ENCODE measurements around the gene CLEC7A.

CLEC7A gene

DNA sequence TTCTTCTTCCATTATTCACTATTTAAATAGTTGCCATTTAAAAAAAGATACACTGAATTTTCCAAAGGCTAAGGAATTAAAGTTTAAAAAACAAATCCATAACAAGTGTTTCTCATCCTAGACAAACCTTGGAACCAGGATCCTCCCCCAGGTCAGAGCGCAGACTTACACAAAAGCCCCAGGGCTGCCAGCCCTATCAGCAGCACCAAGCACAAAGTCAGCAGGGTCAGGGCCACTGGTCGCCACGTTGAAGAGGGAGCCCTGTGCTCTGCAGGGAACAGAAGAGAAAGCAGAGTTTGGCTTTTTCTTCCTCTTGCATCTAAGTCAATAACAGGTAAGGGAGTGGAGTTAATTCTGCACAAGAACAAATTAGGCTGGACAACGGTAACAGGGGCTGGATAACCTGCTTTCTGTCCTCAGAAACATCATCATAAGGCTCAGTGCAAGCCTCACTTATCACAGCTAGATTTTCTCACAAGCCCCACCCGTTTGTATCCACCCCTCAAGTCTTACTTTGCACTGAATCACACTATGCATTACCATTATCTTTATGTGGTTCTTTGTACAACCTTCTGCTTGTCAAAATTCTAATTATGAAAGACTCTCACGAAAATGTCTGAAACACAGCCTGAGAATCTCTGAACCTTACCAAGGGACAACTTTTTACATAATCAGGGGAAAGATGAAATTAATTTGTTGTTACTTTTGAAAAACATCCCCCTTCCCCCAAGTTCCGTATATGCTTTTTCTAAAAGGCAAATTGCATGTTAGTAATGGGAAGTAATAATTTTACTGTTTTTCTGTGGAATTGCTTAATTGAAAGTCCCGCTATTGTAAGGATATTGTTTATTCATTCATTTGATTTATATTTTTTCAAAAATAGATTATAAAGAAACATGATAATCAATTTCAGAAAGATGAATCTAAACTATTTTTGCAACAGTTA lies 40.8 kb downstream of the CLEC7A start:
- DNase-seq = no peak

DNA sequence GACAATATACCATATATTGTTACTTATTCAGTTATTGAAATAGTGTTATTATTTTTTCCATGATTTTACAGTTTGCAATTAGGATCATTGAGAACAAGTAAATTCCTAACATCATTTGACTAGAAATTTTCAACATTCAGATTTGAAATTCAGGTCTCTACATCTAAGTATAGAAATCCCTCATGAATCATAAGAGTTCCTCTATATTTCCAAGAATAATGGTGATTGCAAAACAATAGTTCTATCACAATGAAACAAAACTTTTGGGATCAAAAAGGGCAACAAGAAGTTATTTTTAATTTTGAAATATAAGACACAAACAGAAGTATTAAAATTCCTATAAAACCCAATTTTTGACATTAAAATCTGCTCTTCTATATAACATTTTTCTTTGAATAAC lies 42.0 kb downstream of the CLEC7A start:
- no peak for DNase-seq

DNA sequence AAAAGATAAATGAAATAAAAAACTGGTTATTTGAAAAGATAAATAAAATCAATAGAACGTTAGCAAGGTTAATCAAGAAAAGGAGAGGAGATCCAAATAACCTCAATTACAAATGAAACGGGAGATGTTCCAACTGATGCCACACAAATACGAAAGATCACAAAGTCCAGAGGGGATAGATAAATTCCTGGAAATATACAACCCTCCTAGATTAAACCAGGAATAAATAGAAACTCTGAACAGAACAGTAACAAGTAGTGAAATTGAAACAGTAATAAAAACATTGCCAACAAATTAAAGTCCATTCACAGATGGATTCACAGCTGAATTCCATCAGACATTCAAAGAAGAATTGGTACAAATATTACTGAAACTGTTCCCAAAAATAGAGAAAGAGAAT lies 43.6 kb downstream of the CLEC7A start:
- no peak for DNase-seq

DNA sequence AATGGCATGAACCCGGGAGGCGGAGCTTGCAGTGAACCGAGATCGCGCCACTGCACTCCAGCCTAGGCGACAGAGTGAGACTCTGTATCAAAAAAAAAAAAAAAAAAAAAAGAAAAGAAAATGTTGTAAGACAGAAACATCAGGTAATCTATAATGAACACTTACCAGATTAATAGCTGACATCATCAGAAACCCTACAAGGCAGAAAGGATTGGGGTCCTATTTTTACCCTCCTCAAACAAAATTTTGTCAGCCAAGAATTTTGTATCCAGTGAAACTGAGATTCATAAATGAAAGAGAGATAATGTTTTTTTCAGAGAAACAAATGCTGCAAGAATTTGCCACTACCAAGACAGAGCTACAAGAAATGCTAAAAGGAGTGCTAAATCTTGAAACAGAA lies 45.3 kb downstream of the CLEC7A start:
- no peak for DNase-seq

DNA sequence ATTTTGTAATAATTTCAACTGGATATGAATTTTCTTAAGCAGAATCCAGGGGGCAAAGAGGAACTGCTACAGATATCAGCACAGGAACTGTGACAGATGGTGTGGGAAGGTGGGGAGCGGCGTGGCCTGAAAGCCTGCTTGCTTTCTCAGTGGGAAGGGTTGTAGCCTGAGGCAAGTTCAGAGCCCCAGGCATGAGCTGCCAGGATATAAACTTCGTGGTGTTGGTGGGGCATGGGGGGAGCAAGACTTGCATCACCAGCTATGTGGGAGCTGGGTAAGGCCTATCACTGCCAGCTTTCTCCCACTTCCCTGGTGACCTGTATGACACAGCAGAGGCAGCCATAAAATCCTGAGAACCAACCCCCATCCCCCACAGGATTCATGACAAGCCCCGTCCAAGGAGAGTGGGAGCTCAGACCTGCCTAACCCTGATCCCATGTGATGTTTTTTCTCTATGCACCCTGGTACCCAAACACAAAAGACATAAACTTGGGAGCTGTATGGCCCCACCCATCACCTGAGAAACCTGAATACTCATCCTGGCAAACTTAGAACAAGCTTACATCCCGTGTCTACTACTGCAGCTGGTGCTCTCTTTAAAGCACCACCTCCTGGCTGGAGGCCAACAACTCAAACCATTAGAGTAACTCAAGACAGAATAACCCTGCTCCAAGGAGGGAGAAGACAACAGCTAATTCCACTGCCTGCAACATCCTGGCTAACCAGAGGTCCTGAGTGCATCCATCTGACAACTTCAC lies 47.7 kb downstream of the CLEC7A start:
- no peak for DNase-seq

DNA sequence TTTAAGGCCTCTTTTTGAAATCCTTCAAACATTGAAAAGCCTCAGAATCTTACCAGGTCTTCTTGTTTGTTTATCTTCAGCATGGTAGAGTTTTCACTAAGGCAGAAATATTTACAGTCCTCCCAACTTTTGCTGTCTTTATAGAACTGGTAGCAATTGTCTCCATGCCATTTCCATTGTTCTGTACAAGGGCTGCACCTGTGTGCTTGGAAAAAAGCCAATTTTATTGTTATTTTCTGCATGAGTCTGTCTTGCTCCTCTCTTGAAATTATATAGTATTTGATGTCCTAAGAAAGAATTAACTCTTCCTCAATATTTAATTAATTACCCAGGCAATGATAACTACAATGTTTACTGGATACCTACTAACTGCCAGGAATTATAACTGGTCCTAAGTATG lies 54.5 kb downstream of the CLEC7A start:
- no peak for DNase-seq

DNA sequence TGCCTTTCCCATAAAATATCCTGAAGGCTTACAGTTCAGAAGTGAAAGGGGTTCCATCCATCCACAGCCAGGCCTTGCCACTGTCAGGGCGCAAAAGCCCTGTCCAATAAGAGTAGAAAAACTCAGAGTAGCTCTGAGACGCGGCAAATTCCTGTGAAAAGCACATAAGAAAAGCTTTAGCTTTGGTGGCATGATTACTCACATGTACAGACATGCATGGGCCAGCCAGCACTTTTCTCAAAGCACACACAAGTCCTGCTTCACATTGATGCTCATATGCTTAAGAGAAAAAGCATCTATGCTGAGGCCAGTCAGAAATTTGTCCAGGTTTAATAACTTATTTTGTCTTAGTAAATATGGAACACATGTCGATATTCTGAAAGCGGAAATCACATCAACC lies 56.7 kb downstream of the CLEC7A start:
- DNase-seq = no peak

DNA sequence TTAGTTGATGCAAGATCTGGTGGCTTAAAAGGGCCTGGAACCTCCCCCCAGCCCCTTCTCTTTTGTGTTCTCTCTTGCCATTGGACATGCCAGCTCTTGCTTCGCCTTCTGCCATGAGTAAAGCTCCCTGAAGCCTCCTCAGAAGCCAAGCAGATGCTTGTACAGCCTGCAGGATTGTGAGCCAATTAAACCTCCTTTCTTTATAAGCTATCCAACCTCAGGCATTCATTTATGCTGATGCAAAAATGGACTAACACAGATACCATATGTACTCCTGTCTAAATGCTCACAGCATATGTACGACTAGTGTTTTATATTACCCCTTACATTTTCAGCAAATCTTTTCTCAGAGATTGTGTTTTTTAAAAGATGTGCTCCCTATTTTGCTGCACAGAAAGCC lies 57.9 kb downstream of the CLEC7A start:
- no peak for DNase-seq

DNA sequence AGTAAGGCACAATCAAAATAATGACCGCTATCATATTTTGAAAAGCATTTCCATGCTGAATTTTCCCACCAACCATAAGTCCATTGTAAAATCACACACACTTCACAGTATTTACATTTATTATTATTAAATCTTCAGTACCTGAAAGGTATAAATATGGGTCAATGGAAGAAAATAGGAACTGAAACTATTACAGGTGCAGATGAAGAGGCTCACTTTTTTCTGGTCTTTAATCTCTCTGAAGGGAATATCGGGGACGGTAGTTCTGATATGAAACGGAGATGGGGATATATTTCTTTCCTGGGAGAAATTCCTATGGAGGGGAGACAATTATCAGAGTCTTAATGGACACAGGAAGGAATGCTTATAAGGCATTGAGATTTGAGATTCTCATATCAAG lies 59.6 kb downstream of the CLEC7A start:
- DNase-seq = no peak

DNA sequence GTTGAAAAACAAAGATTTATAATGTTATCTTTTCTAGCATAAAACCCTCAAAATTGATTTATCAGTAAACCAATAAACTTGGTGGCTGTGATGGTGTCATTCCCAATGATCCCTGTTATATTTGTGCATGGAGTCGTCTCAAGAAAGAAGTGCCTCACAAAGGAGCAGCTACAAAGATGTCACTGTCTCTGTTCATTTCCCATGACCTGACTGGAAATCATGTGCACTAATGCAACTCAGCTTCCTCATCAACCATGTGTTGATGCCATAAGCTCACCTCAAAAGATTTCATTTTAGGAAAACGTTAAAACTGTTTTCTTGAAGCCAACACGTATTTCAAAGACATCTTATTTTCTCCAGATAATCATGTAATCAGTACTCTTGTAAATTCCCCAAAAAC lies 60.0 kb downstream of the CLEC7A start:
- DNase-seq = no peak

DNA sequence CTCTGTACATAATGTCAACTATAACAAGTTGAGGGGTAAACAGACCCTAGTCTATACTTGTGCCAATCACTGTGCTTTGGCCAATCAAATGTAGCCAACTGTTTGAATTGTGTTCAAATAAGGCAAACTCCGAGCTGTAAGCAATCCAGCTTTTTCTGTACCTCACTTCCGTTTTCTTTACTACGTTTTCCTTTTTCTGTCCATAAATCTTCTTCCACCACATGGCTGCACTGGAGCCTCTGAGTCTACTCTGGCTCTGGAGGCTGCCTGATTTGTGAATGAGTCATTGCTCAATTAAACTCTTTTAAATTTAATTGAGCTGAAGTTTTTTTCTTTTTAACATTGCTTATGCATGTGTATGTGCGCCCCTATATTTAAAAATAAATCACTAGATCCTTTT lies 60.9 kb downstream of the CLEC7A start:
- DNase-seq = no peak

DNA sequence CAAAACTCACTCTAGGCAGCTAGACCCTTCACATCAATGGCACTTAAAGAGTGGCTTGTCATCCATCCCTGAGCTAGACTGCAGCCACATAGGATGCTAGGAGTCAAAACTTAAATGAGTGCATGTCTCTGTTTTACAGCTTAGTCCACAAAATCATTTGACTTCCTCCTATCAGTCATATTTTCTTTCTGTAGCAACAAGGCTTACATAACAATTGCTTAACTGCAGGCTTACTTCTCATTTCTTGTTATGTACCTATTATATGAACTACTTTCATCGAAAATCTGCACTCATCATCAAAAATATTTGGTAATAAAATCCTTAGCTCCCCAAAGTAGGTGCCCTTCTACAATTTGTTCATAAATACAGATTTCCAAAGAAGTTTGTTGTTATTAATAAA lies 61.4 kb downstream of the CLEC7A start:
- no peak for DNase-seq

DNA sequence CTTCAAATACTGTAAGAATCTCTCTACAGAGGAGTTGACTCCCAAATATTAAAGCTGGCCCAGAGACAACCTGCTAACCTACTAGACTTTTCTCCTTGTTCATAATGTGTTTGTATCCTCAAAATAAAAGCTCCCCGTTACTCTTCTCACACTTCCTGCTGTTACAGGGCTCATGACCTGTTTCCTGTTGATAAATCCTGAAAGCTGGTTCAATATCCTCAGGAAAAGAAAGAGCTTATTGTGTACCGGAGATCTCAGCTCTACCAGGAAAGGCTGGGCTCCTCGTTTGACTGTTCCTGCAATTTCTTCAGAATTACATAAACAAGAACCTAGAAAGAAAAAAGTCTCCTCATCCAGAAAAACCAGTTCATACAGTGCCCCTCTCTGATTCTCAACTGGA lies 62.1 kb downstream of the CLEC7A start:
- DNase-seq = no peak

DNA sequence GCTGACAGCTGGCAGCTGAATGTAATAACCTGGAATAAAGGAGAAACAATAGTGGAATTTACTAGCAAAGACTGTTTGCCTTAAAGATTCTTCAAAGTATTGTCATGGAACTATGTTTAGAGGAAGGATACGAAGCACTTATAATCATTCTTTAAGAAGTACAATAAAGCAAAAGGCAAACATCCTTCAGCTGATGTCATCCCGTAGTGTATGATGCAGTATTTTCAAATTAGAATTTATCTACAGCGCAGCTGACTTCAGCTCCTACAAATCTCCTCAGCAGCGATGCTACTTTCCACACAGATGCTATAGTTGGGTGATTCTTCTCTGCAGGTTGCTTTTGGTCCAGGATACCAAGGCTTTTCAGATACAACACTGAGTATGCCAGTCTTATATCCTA lies 62.7 kb downstream of the CLEC7A start:
- DNase-seq = no peak
